Epidermal melanocyte (primary cell): ENCODE results near the gene PHF10.
"Not testable (repeated sequence)": the region's sequence is repeated elsewhere in the genome, so short reads cannot be mapped to it uniquely, and the experiment has no call there.

Source experiments
- DNase-seq: peaks from one replicate; pipeline ENCODE4 v3.0.0; 2011; ENCODE audit warnings: low spot score; ENCODE audit not compliant: insufficient read length

PHF10 gene

DNA sequence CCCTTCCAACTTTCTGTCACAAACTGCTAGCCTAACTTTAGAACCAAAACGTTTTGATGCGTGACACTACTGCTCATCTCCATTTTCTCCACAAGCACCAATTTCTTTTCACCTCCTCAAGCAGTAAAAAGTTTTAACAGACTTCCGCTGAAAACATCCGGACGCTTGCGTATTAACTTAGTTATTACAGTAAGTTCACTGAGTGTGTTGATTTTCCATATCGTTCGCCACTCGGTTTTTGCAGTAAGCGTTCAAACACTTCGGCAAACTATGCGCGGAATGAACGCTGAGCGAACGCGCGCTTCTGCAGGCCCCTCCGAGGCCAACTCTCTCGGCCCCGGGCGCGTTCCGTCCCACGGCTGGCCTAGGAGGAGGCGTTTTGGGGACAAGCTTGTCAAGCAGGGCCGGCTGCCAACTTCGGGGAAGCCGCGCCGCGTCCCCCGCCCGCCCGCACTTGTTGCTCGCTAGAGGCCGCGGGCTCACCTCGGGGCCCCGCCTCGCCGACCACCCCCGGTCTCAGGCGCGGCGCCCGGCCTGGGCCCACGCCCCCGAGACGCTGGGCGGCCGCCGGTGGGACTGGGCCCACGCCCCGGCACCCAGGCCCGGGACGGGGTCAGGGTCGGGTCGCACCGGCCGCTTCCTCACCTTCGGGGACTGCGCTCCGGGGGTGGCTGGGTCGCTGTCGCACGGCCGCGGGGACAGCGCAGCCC is 945 bp downstream of the PHF10 start:
- DNase-seq: no peak

GRCh38 chr6:169722362-169723199 is 1.7 kb downstream of the PHF10 start:
- DNase-seq: no peak

DNA sequence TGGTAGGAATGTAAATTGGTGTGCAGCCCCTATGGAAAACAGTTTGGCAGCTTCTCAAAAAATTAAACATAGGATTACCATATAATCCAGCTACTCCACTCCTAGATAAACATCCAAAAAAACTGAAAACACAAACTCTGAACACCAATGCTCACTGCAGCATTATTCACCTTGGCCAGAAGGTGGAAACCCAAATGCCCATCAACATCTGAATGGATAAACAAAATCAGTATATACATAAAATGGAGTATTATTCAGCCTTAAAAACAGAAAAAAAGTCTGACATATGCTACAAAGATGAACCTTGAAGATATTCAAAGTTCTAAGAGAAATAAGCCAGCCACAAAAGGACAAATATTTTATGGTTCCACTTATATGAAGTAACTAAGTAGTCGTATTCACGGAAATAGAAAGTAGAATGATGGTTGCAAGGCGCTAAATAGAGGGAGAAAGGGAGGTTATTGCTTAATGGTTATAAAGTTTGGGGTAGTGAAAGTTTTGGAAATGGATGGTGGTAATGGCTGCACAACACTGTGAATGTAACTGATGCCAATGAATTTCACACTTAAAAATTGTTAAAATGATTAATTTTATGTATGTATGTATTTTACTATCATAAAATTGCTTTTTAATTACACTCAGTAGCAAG is 4.0 kb downstream of the PHF10 start:
- no peak for DNase-seq

DNA sequence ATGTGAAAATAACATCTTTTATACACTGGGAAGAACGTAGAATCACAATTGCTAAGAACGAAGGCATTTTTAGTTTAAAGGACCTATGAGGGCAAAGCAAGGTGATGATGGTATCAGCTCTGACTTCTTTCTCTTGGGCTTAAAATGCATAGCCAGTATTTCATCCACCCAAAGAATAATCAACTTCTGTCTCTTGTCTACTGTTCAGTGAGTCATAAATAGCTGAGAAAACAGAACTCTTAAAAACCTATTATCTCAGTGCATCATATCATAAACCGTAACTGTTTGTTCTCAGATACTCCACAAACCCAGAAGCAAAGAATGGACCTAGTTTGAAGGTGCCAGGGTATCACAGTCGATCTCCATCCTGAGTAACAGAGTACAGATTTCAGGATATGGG is 5.2 kb downstream of the PHF10 start:
- DNase-seq: no peak

GRCh38 chr6:169714595-169714994 is 9.7 kb downstream of the PHF10 start:
- DNase-seq: no peak

DNA sequence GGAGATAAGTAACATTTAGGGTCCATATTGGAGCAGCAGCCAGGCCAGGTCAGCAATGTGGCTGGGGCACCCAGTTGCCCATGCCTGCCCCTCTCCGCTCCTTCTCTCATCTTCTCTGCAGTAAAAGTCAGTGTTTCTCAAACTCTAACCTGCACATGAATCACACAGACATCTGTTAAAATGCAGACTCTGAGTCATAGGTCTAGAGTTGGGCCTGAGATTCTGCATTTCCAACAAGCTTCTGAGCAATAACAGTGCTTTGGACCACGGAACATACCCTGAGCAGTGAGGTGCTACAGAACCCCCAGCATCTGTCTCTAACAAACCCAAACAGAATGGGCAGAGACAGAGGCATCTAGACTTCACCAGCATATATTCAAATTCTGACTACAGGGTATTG is 10.1 kb downstream of the PHF10 start:
- DNase-seq: no peak

- DNase-seq: no peak
These were observed 14.3 kb downstream of the PHF10 start for GRCh38 chr6:169710009-169710408.

- no peak for DNase-seq
These were observed 15.0 kb downstream of the PHF10 start for GRCh38 chr6:169709293-169709692.

GRCh38 chr6:169707772-169708171 is 16.5 kb downstream of the PHF10 start:
- DNase-seq: no peak

GRCh38 chr6:169702840-169703246 is 21.5 kb downstream of the PHF10 start:
- no peak for DNase-seq

- DNase-seq: peak; percentile 85
These were observed 22.1 kb downstream of the PHF10 start, which contains the start of the genes C6orf120 and WDR27 for GRCh38 chr6:169701954-169702839. TSS of gene C6orf120 (plus strand) at chr6:169702126. CDS start at chr6:169702460, 334 bp downstream. TSS of gene WDR27 (minus strand) at chr6:169702029. CDS start at chr6:169689005, 13,024 bp downstream.

DNA sequence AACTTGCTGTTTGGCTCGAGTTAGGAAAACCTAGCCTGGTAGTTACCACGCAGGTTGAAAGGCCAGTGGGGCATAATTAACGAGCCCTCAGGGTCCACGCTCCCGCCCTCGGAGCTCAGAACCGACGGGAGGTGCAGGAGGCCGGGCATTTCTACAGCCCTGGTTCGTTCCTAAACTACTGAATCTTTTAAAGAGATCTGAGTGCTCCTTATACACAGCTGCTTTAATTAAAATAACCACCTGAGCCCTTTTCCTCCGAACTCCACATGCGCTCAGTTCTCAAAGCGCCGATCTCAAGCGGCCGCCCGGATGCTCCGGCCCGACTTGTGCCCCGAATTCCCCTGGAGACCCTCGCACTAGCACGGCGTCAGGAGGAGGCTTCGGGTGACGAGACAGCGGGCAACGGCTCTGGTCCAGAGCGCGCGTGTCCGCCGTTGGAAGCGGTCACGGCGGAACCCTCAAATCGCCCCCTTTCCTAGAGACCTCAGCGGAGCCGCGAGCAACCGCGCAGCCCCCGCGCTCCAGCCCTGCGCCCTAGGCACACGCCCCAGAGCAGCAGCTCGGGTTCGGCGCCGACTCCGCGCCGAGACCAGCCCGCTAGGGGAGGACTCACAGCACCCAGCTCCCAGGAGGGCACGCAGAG is 22.9 kb downstream of the PHF10 start:
- DNase-seq: no peak

GRCh38 chr6:169700296-169700695 is 24.0 kb downstream of the PHF10 start:
- DNase-seq: no peak

DNA sequence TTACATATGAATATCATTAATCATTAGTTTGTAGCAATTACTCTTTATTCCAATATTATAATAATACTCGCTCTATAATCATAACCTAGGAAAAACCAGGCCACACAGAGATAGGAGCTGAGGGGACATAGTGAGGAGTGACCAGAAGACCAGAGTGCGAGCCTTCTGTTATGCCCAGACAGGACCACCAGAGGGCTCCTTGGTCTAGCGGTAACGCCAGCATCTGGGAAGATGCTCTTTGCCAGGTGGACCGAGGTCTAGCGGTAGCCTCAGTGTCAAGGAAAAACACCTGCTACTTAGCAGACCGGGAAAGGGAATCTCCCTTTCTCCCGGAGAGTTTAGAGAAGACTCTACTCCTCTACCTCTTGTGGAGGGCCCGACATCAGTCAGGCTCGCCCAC is 27.2 kb downstream of the PHF10 start:
- DNase-seq: not testable (repeated sequence)

GRCh38 chr6:169695131-169695530 is 29.2 kb downstream of the PHF10 start:
- DNase-seq: no peak

- no peak for DNase-seq
These were observed 31.8 kb downstream of the PHF10 start for GRCh38 chr6:169692516-169692915.

DNA sequence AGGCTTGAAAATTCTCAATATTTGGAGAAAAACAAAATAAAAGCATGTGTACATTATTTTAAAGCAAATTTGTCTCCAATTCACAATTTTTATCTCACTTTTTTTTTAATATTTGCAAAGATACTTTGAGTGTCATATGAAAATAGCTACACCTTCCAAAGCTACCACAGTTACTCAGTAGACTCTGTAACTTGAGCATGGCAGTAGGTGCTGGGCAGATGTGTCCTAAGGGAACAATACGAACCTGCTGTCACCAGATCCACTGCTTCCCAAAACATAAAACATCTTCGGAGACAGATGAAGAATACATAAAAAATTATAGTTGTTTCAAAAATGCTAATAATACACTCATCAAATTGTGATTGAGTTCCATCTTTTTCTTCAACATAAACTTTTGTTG is 33.0 kb downstream of the PHF10 start:
- no peak for DNase-seq

- no peak for DNase-seq
These were observed 35.0 kb downstream of the PHF10 start for GRCh38 chr6:169689287-169689686.

GRCh38 chr6:169685860-169686259 is 38.4 kb downstream of the PHF10 start:
- no peak for DNase-seq

GRCh38 chr6:169684056-169684455 is 40.2 kb downstream of the PHF10 start:
- no peak for DNase-seq

- DNase-seq: no peak
These were observed 46.0 kb downstream of the PHF10 start for GRCh38 chr6:169678342-169678741.
